K562 (cell line): Measurements from ENCODE around the gene CIAPIN1. TPM values are rescaled to one million over a fixed set of nuclear protein-coding genes. Genes with fewer than 3 reads are reported as not detected.

Experiments
- ARID2 ChIP-seq: fragments of 450-650 bp; IDR thresholded peaks from 2 replicates; pipeline ENCODE4 v1.6.1; 2017; ENCODE audit warnings: antibody characterized with exemption, mild to moderate bottlenecking
- ATF1 ChIP-seq, 2 experiments: fragments of 450-650 bp in 1 of 2; IDR thresholded peaks; 2 replicates each; pipeline ENCODE4 v1.6.1; 2016; ENCODE audit warnings: missing compliant biosample characterization in 1 of 2, missing genetic modification characterization in 1 of 2
- ESRRA ChIP-seq: fragments of 450-650 bp; IDR thresholded peaks from 2 replicates; pipeline ENCODE4 v1.6.1; 2014; ENCODE audit warnings: low read depth, mild to moderate bottlenecking, moderate library complexity, borderline replicate concordance
- FOXJ3 ChIP-seq: sonication (generic); formaldehyde crosslinking; IDR thresholded peaks from 2 replicates; pipeline ENCODE4 v1.4.0; 2020; ENCODE audit warnings: mild to moderate bottlenecking, missing genetic modification reagents
- GABPB1 ChIP-seq: sonication (generic); formaldehyde crosslinking; IDR thresholded peaks from 2 replicates; pipeline ENCODE4 v1.8.0; 2022; ENCODE audit warnings: mild to moderate bottlenecking, missing genetic modification reagents
- GATAD2B ChIP-seq: fragments of 450-650 bp; IDR thresholded peaks from 2 replicates; pipeline ENCODE4 v1.6.1; 2017; ENCODE audit warnings: mild to moderate bottlenecking, borderline replicate concordance
- HMGN3 ChIP-seq: IDR thresholded peaks from 2 replicates; pipeline ENCODE4 v1.6.1; 2011; ENCODE audit warnings: borderline replicate concordance, low read depth, mild to moderate bottlenecking, mixed read lengths, low read length; ENCODE audit not compliant: insufficient read length; ENCODE audit errors: extremely low read depth
- MAZ ChIP-seq, 2 experiments: fragments of 450-650 bp in 1 of 2; sonication (generic) in 1 of 2; formaldehyde crosslinking; IDR thresholded peaks in 1 of 2; conservative IDR thresholded peaks in 1 of 2; 2 replicates each; pipeline versions ENCODE4 v1.4.0 to v1.5.0; 2020; ENCODE audit warnings: mild to moderate bottlenecking in 1 of 2, missing genetic modification reagents in 1 of 2
- MBD2 ChIP-seq: sonication (generic); IDR thresholded peaks from 2 replicates; pipeline ENCODE4 v1.6.1; 2016; ENCODE audit warnings: low read depth, borderline replicate concordance
- MED1 ChIP-seq: sonication (generic); formaldehyde crosslinking; IDR thresholded peaks from 2 replicates; pipeline ENCODE4 v1.8.1; 2023; ENCODE audit warnings: missing genetic modification reagents, borderline replicate concordance
- NCOA4 ChIP-seq: fragments of 450-650 bp; IDR thresholded peaks from 2 replicates; pipeline ENCODE4 v1.6.1; 2018; ENCODE audit warnings: mild to moderate bottlenecking; ENCODE audit not compliant: partially characterized antibody
- NFIC ChIP-seq: fragments of 450-650 bp; IDR thresholded peaks from 2 replicates; pipeline ENCODE4 v1.6.1; 2017; ENCODE audit warnings: mild to moderate bottlenecking, inconsistent platforms
- NR2C1 ChIP-seq, 2 experiments: fragments of 450-650 bp; IDR thresholded peaks; 2 replicates each; pipeline ENCODE4 v1.6.1; 2017; ENCODE audit warnings: mild to moderate bottlenecking in 2 of 2, antibody characterized with exemption in 1 of 2, inconsistent platforms in 1 of 2, missing compliant biosample characterization in 1 of 2, missing genetic modification characterization in 1 of 2
- PCBP1 ChIP-seq: fragments of 200-400 bp; formaldehyde crosslinking; IDR thresholded peaks from 2 replicates; pipeline ENCODE4 v1.6.1; 2018; ENCODE audit warnings: mild to moderate bottlenecking, low read depth, low read length; ENCODE audit not compliant: poor library complexity, severe bottlenecking
- RBM25 ChIP-seq: fragments of 200-400 bp; formaldehyde crosslinking; IDR thresholded peaks from 2 replicates; pipeline ENCODE4 v1.6.1; 2018; ENCODE audit warnings: low read length, low read depth, moderate library complexity; ENCODE audit not compliant: severe bottlenecking
- RFX1 ChIP-seq: fragments of 450-650 bp; IDR thresholded peaks from 2 replicates; pipeline ENCODE4 v1.6.1; 2016; ENCODE audit warnings: mild to moderate bottlenecking, moderate library complexity
- TAF7 ChIP-seq: fragments of 450-650 bp; IDR thresholded peaks from 2 replicates; pipeline ENCODE4 v1.6.1; 2016; ENCODE audit warnings: missing genetic modification characterization, missing compliant biosample characterization
- ZBTB1 ChIP-seq: sonication (generic); formaldehyde crosslinking; IDR thresholded peaks from 2 replicates; pipeline ENCODE4 v1.8.1; 2023; ENCODE audit warnings: missing genetic modification reagents, low read depth, mild to moderate bottlenecking, borderline replicate concordance
- ZFP1 ChIP-seq: fragments of 450-650 bp; formaldehyde crosslinking; IDR thresholded peaks from 2 replicates; pipeline ENCODE4 v1.4.0; 2020; ENCODE audit warnings: mild to moderate bottlenecking, mixed read lengths
- ZNF197 ChIP-seq: fragments of 200-800 bp; sonication (Bioruptor generic); IDR thresholded peaks from 2 replicates; pipeline ENCODE4 v1.6.1; 2016; ENCODE audit warnings: low read depth, missing genetic modification characterization, missing compliant biosample characterization
- ZNF408 ChIP-seq: fragments of 250-450 bp; sonication (Bioruptor Pico); IDR thresholded peaks from 2 replicates; pipeline ENCODE4 v1.4.0; 2020; ENCODE audit warnings: low read depth, mild to moderate bottlenecking, moderate library complexity
- ZNF584 ChIP-seq: fragments of 200-800 bp; sonication (Bioruptor generic); IDR thresholded peaks from 2 replicates; pipeline ENCODE4 v1.6.1; 2016; ENCODE audit warnings: low read depth, mild to moderate bottlenecking, missing genetic modification characterization, missing compliant biosample characterization
- polyA plus RNA-seq, 8 experiments: library from polyadenylated mRNA; depleted of rRNA in 4 of 8; stranded (reverse) in 5 of 8; unstranded in 3 of 8; fragments of >200 nt; fragmentation: Nextera tagmentation in 2 of 8; fragmentation: Illumina TruSeq in 1 of 8; extraction: Ambion mirVana in 2 of 8; extraction: Trizol in 1 of 8; gene quantifications; 2 replicates each; pipeline versions ENCODE4 v1.2.1 to v1.2.3, GENCODE V29; 2011 to 2014; ENCODE audit warnings: inconsistent platforms in 1 of 8, missing spikeins in 1 of 8
- total RNA-seq, 7 experiments: library from RNA; depleted of rRNA in 6 of 7; stranded (reverse); fragments of >200 nt in 6 of 7; fragmentation: Illumina TruSeq in 2 of 7; extraction: Trizol in 2 of 7; gene quantifications; 2 replicates each; pipeline versions ENCODE4 v1.2.1 to v1.2.3, GENCODE V29; 2011 to 2021; ENCODE audit warnings: low replicate concordance in 1 of 7
- TF ChIP-seq, protein P1 (sequence below), 3 experiments: fragments of 200-800 bp in 1 of 3; sonication (Bioruptor generic) in 1 of 3; sonication (generic) in 1 of 3; formaldehyde crosslinking in 1 of 3; IDR thresholded peaks; 2 replicates each; pipeline versions ENCODE4 v1.6.1 to v1.8.0; 2016 to 2022; ENCODE audit warnings: mild to moderate bottlenecking in 2 of 3, missing compliant biosample characterization in 2 of 3, missing genetic modification characterization in 2 of 3, missing genetic modification reagents in 1 of 3
- TF ChIP-seq, protein P2 (sequence below): sonication (generic); formaldehyde crosslinking; IDR thresholded peaks from 2 replicates; pipeline ENCODE4 v1.8.1; 2023; ENCODE audit warnings: mild to moderate bottlenecking, missing genetic modification reagents, moderate library complexity
- TF ChIP-seq, protein P3 (sequence below): fragments of 250-450 bp; sonication (Bioruptor Pico); IDR thresholded peaks from 2 replicates; pipeline ENCODE4 v1.4.0; 2020

The CIAPIN1 gene
- total and polyA plus RNA-seq, 9 of the 15 experiments (the other 6 are each of a cell fraction or from before 2014, with no cell fraction given): 71.8 to 263 (median 95.7) TPM

DNA sequence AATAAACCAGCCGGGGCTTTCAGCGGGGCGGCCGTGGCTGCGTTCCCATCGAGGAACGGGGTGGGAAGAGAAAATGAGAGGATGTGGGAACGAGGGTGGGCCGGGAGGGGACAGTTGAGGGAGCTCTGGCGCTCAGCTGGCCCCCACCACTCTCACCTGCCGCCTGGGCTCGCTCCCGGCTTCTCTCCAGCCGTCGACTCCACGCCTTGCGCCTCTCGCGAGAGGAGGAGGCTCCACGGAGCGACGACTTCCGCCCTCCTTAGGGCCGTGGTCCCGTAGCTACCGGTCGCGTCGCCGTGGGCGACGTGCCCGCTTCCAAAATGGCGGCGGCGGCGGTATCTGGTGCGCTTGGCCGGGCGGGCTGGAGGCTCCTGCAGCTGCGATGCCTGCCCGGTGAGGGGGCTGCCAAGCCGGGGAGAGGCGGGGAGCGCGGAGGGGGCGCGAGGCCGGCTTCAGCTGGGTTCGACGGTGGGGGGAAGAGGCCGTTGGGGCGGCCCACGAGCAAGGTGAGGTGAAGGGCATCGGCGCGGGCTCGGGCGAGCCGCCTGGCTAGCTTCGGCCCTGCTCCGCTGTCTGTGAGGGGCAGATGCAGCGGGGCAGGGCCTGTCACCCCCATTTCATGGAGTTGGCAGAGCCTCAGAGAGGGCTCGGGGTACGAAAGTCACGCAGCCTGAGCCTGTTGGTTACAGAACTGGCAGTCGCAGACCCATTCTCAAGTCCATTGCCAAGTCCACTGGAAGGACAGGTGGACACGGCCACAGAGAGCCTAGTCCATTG is at the start of gene CIAPIN1, which contains the start of gene COQ9 (continued):
- TF ChIP-seq MED1 (CRISPR knock-in tag) (no peak), NFIC (peak; percentile 69), MBD2 (peak; percentile 72; the same call in 1 of the 2 replicates), RFX1 (peak; percentile 77), NR2C1 (IDR thresholded peaks at IDR 0.05) (no peak), NR2C1 (tag; IDR thresholded peaks at IDR 0.05) (peak; percentile 64), ZNF197 (CRISPR knock-in tag) (peak; percentile 70; the same call in 1 of the 2 replicates), ESRRA (peak; percentile 98), GATAD2B (no peak), PCBP1 (peak; percentile 97), NCOA4 (no peak), FOXJ3 (CRISPR knock-in tag) (no peak), TAF7 (tag) (peak; percentile 95), GABPB1 (CRISPR knock-in tag) (peak; percentile 96), RBM25 (peak; percentile 99), MAZ (CRISPR knock-in tag; conservative IDR thresholded peaks at IDR 0.05 in 1 of 2, IDR thresholded peaks at IDR 0.05 in 1 of 2) (peak; percentile 74 to 97), ARID2 (no peak), ZBTB1 (CRISPR knock-in tag) (no peak; the same call in 1 of the 2 replicates), ATF1 (CRISPR knock-in tag; IDR thresholded peaks at IDR 0.05) (peak; percentile 86), ATF1 (tag; IDR thresholded peaks at IDR 0.05) (peak; percentile 95), HMGN3 (peak; percentile 54), ZNF584 (no peak), ZNF408 (CRISPR knock-in tag) (no peak), ZFP1 (no peak)
- TF ChIP-seq, protein P1, sequence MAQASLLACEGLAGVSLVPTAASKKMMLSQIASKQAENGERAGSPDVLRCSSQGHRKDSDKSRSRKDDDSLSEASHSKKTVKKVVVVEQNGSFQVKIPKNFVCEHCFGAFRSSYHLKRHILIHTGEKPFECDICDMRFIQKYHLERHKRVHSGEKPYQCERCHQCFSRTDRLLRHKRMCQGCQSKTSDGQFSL (CRISPR knock-in tag; IDR thresholded peaks at IDR 0.05): no peak
- TF ChIP-seq, protein P1 (tag; IDR thresholded peaks at IDR 0.05): no peak
- TF ChIP-seq, protein P2, sequence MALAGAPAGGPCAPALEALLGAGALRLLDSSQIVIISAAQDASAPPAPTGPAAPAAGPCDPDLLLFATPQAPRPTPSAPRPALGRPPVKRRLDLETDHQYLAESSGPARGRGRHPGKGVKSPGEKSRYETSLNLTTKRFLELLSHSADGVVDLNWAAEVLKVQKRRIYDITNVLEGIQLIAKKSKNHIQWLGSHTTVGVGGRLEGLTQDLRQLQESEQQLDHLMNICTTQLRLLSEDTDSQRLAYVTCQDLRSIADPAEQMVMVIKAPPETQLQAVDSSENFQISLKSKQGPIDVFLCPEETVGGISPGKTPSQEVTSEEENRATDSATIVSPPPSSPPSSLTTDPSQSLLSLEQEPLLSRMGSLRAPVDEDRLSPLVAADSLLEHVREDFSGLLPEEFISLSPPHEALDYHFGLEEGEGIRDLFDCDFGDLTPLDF (CRISPR knock-in tag): no peak
- TF ChIP-seq, protein P3, sequence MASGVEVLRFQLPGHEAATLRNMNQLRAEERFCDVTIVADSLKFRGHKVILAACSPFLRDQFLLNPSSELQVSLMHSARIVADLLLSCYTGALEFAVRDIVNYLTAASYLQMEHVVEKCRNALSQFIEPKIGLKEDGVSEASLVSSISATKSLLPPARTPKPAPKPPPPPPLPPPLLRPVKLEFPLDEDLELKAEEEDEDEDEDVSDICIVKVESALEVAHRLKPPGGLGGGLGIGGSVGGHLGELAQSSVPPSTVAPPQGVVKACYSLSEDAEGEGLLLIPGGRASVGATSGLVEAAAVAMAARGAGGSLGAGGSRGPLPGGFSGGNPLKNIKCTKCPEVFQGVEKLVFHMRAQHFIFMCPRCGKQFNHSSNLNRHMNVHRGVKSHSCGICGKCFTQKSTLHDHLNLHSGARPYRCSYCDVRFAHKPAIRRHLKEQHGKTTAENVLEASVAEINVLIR: peak; percentile 76
